HG02623 (cell line): ENCODE data around the gene PRM2.

Experiments
- ATAC-seq: cut with Tn5 transposase; IDR thresholded peaks from one replicate; pipeline ENCODE4 v1.9.1; 2021; ENCODE audit warnings: moderate library complexity; ENCODE audit not compliant: unreplicated experiment

The PRM2 gene

GRCh38 chr16:11264155-11264832 is 12.0 kb downstream of the PRM2 start:
- no peak for ATAC-seq

GRCh38 chr16:11263737-11264136 is 12.5 kb downstream of the PRM2 start:
- no peak for ATAC-seq

- no peak for ATAC-seq
Measured at GRCh38 chr16:11262915-11263314, 13.4 kb downstream of the PRM2 start.

- ATAC-seq = no peak
Measured at GRCh38 chr16:11260596-11260966, 15.7 kb downstream of the PRM2 start.

GRCh38 chr16:11259655-11260595 is 16.4 kb downstream of the PRM2 start:
- no peak for ATAC-seq

- no peak for ATAC-seq
Measured at GRCh38 chr16:11258553-11259492, 17.5 kb downstream of the PRM2 start.

- no peak for ATAC-seq
Measured at GRCh38 chr16:11257131-11257938, 18.9 kb downstream of the PRM2 start.

GRCh38 chr16:11256661-11257130 is 19.6 kb downstream of the PRM2 start:
- no peak for ATAC-seq

GRCh38 chr16:11255737-11256660 is 20.3 kb downstream of the PRM2 start, which contains the start of gene SOCS1:
Gene SOCS1 (minus strand): TSS chr16:11256204. CDS start chr16:11255478, 726 bp downstream.
- peak; percentile 54 for ATAC-seq

GRCh38 chr16:11254913-11255736 is 21.2 kb downstream of the PRM2 start:
- ATAC-seq = peak; percentile 0

GRCh38 chr16:11253995-11254912 is 22.0 kb downstream of the PRM2 start:
- no peak for ATAC-seq

GRCh38 chr16:11253009-11253994 is 23.0 kb downstream of the PRM2 start:
- ATAC-seq = no peak

- ATAC-seq = no peak
Measured at GRCh38 chr16:11252482-11252931, 23.8 kb downstream of the PRM2 start.

GRCh38 chr16:11251525-11252481 is 24.5 kb downstream of the PRM2 start:
- ATAC-seq = no peak
